MV-4-11 (cell line): ENCODE results near the gene GRIN3B.

Source experiments
- DNase-seq: peaks from one replicate; lab custom pipeline; 2025; lab: John Stamatoyannopoulos, UW

GRIN3B gene

DNA sequence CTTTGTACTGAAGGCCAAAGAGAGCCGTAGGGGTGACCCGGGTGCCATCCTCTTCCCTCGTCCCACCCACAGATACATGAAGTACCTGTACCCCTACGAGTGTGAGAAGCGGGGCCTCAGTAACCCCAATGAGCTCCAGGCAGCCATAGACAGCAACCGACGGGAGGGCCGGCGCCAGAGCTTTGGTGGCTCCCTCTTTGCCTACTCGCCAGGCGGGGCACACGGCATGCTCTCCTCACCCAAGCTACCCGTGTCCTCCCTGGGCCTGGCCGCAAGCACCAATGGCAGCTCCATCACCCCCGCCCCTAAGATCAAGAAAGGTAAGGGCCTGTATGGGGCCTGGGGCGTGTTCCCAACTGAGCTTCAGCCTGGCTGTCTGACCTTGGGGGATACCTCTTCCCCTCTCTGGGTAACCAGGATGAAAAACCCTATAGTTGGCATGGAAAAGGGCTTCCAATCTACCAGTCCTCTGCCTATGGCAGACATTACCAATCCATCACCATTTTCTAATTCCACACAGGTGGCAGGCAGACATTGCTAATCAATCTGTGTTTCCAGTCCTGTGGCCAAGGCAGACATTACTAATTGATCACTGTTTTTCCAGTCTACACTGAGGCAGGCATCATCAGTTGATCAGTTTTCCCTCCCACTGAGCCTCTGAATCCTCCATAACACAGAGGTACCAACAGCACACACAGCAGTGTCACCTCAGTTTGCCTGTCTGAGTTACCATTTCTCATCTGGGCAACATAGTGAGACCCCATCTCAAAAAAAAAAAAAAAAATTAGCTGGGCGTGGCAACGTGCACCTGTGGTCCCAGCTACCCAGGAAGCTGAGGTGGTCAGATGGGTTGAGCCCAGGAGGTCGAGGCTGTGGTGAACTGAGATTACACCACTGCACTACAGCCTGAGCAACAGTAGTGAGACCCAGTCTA is 35.2 kb upstream of the GRIN3B start:
- no peak for DNase-seq

DNA sequence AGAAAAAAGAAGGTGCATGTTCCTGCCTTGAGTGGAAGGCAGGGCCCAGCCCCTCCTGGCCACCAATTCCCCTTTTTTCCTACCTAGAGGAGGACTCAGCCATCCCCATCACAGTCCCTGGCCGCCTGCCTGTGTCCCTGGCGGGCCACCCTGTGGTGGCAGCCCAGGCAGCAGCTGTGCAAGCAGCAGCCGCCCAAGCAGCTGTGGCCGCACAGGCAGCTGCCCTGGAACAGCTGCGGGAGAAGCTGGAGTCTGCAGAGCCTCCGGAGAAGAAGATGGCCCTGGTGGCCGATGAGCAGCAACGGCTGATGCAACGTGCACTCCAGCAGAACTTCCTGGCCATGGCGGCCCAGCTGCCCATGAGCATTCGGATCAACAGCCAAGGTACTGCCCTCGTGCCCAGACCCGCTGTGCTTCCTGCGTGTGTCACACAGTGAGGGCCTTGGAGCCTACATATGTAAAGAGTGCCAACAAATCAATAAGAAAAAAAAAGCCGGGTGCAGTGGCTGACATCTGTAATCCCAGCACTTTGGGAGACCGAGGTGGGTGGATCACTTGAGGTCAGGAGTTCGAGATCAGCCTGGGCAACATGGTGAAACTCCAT is 33.6 kb upstream of the GRIN3B start:
- peak; percentile 48 for DNase-seq

- DNase-seq = peak; percentile 17
These were observed 29.5 kb upstream of the GRIN3B start for GRCh38 chr19:970695-971094.

GRCh38 chr19:971795-972194 is 28.4 kb upstream of the GRIN3B start:
- no peak for DNase-seq

- no peak for DNase-seq
These were observed 27.9 kb upstream of the GRIN3B start for GRCh38 chr19:972281-972680.

- no peak for DNase-seq
These were observed 26.3 kb upstream of the GRIN3B start for GRCh38 chr19:973726-974563.

GRCh38 chr19:974564-975257 is 25.5 kb upstream of the GRIN3B start:
- DNase-seq = no peak

DNA sequence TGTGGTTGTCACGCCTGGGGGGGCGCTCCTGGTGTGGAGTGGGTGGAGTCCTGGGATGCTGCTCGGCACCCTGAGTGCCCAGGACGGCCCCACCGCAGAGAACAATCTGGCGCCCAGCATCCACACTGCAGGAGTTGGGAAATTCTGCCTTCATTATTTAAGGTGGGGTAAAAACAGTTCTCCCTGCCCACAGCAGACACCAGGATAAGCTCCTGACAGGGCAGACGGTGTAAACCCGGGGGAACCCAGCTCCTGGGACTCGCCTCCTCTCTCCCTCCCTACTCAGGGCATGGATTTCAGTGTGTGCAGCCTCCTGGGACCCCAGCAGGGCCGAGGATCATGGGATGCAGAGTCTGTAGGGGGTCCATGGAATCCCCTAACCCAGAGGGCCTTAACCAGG is 23.7 kb upstream of the GRIN3B start:
- DNase-seq = no peak

DNA sequence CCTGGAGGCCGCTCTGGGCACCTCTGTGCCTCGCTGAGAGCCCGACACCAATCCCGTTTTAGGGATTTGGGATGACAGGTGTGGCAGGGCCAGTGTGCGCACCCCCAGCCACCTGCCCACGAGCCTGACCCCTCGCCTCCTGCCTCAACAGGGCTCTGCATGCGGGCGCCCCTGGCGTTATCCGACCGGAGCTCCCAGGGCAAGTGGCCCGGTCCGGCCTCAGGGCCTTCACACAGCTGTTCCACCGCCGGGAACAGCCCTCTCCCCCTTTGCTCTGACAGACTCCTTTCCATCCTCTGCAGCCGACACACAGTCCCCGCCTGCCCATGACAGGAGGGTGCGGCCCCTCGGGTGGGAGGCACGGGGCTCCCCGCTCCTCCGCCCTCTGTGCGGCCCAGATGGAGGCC is 23.2 kb upstream of the GRIN3B start:
- DNase-seq = no peak

DNA sequence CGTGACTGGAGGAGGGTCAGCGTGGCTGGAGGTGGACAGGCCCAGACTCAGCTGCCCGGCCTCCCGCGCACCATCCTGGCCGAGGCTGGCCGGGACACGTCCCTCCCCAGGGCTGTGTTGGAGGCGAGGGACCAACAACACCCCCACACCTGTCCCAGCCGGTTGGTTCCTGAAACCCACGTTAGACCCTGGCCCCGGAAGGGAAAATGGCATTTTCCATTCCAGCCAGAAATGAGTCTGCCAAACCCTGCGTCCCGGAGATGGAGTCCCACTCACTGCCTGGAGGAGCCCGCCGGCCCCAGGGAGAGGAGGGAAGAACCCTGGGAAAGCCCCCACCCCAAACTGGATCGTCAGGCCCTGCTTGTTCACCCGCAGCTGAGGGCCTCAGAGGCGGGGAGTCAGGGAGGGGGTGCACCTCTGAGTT is 20.9 kb upstream of the GRIN3B start:
- DNase-seq = no peak

- DNase-seq = peak; percentile 31
These were observed 19.9 kb upstream of the GRIN3B start for GRCh38 chr19:980133-980998.

DNA sequence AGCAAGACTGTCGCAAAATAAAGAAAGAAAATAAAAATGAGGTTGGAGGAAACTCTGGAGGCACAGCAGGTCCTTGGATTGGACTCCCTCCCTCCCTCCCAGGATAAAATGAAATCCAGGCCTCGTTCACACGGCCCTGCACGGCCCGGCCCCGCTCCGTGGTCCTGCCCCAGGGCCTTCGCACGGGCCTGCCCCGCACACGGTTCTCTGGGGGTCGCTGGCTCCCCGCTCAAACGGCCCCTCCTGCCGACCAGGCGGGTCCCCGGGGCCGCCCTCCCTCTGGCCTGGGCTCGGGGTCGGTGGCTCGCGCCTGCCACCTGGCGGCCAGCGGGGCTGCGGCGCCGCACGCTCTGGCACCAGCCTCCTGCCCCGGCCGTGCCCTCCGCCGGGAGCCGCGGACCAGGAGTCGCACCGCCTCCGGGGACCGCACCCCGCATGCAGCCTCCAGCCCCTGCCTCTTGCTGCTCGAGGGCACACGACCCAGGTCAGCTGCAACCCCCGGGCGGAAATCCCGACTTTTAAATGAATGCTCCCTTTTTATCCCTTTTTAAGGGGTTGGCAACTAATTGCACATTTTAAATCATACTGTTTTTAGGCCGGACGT is 17.6 kb upstream of the GRIN3B start:
- peak; percentile 59 for DNase-seq

- peak; percentile 88 for DNase-seq
These were observed 15.9 kb upstream of the GRIN3B start, which contains the start of gene WDR18 for GRCh38 chr19:984165-984967. TSS of gene WDR18 (plus strand) at chr19:984345. CDS start at chr19:984354, 9 bp downstream.

GRCh38 chr19:986083-986482 is 14.1 kb upstream of the GRIN3B start:
- DNase-seq = no peak

DNA sequence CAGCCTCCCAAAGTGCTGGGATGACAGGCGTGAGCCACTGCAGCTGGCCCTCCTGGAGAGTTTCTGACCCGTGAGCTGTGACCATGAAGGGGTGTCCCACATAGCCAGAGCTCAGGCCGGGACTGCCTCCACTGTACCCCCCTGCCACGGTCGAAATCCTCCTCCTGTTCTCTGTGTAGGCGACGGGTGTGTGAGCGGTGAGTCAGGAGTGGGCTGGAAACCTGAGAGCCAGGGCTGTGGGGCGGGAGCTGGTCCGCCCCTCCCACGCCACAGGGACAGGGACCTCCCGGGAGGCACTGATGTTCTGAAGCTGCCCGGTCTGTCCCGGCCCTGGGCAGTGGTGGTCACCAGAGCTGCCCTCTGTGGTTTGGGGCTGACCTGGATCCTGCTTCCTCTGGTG is 12.1 kb upstream of the GRIN3B start:
- DNase-seq = no peak

- DNase-seq = no peak
These were observed 11.7 kb upstream of the GRIN3B start for GRCh38 chr19:988510-988909.

DNA sequence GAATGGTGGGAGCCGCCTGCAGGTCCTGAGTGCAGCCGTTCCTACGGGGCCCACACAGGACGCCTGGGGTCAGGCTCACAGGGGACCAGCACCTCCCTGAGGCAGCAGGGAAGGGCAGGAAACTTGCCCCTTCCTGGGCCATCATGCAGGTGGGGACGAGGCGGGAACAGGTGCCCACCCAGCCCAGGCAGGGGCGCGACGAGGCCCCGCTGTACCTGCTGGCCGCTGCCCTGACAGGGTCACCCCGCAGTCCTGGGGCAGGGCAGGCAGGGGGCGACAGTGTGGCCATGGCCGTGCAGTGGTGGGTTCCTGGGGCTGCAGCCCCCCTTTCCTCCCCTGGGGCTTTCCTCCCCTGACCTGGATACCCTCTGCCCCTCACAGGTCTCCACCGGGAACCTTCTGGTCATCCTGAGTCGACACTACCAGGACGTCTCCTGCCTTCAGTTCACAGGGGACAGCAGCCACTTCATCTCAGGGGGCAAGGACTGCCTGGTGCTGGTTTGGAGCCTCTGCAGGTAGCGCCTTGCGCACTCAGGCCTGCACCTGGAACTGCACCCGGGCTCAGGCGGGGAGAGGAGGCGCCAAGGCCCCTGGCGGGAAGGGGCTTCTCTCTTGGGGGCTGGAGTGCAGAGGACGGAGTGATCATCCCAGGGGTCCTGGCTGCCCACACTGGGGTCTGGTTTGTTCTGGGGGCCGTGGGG is 10.7 kb upstream of the GRIN3B start:
- DNase-seq = no peak

DNA sequence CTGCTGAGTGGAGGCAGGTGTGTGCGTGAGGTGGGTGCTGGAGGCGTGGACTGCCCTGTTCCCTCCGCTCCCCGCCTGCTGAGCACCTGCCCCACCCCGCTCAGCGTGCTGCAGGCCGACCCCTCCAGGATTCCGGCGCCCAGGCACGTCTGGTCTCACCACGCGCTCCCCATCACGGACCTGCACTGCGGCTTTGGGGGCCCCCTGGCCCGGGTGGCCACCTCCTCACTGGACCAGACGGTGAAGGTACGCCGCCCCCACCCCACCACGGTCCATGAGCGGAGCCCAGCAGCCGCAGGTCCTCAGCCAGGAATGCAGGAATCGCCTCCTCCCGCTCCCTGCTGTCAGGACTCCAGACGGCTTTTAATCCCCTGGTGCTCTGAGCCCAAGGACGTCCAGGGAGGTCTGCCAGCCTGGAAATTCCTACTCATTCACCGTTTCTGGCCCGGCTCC is 10.1 kb upstream of the GRIN3B start:
- no peak for DNase-seq

GRCh38 chr19:990746-991145 is 9.5 kb upstream of the GRIN3B start:
- no peak for DNase-seq
